HCEC 1CT (cell line): Measurements from ENCODE around the gene MAST4.
A peak's percentile ranks its signal among the peaks of the same experiment; 100 is the strongest.

Source experiments
- DNase-seq: peaks from one replicate; pipeline ENCODE4 v3.0.0-alpha.2; 2017

MAST4 gene

GRCh38 chr5:67027171-67027570 lies 431.0 kb downstream of the MAST4 start:
- no peak for DNase-seq

DNA sequence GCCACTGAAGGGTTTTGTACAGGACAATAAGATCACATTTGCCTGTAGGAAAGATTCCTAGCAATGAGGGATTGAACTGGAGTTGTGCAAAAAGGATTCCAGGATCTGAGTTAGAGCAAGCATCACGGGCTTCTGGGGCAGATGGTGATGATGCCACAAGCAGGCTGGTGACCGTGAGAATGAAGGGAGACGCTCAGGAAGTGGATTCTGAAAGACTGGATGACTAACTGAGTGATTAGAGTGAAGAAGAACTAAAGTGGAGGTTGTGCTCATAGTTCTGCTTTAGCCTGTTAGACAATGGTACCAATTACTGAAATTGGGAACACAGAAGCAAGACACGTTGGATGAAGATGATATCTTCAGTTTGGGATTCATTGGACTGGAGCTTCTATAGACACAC lies 432.2 kb downstream of the MAST4 start:
- no peak for DNase-seq

DNA sequence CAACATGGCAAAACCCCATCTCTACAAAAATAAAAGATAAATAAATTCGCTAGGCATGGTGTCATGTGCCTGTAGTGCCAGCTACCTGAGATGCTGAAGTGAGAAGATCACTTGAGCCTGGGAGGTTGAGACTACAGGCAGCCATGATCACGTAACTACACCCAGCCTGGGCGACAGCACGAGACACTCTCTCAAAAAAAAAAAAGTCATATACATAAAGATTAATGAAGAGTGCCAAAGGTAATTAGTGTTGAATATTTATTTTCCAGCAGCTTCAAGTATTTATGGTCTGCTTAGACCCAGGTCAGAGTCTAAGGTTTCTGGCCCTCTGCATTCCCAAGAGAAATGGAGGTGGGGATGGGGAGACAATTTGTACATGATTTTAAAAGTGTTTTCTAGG lies 432.7 kb downstream of the MAST4 start:
- no peak for DNase-seq

- DNase-seq, result no peak
These were observed 433.3 kb downstream of the MAST4 start for GRCh38 chr5:67029481-67029880.

DNA sequence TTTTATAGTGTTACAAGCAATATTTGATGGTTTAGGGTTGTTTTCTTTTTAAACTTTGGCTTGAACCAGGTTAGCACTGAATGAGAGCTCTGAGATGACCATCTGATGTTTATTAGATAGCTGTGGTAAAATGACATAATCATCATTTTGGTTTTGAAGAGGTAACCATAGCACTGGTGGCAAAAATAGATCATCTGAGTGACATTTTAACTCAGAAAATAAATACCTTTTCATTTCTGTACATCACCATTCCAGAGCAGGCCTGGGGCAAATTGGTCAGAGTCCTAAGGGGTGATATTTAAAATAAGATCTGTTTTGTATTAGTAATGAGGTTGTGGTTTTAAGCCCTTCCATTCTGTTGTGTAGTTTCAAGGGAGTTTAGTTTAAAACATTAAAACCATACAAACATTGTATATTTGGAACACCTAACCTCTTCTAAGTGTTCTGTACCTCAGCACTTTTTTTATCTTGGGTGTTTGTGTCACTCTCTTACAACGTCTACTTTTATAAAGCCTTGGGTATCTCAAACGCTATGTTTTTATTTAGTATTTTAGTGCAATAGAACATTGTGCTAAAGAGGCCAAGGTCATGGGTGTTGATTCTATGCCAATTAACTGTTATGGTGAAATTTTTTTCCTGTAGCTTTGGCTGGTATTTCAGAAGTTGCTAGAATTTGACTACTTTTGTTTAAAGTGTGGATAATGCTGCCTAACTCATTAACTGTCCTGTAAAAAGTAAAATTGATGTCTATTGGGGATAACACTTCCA lies 434.3 kb downstream of the MAST4 start:
- DNase-seq, result no peak

- DNase-seq, result no peak
These were observed 434.9 kb downstream of the MAST4 start for GRCh38 chr5:67031057-67031443.

GRCh38 chr5:67031692-67032091 lies 435.5 kb downstream of the MAST4 start:
- no peak for DNase-seq

DNA sequence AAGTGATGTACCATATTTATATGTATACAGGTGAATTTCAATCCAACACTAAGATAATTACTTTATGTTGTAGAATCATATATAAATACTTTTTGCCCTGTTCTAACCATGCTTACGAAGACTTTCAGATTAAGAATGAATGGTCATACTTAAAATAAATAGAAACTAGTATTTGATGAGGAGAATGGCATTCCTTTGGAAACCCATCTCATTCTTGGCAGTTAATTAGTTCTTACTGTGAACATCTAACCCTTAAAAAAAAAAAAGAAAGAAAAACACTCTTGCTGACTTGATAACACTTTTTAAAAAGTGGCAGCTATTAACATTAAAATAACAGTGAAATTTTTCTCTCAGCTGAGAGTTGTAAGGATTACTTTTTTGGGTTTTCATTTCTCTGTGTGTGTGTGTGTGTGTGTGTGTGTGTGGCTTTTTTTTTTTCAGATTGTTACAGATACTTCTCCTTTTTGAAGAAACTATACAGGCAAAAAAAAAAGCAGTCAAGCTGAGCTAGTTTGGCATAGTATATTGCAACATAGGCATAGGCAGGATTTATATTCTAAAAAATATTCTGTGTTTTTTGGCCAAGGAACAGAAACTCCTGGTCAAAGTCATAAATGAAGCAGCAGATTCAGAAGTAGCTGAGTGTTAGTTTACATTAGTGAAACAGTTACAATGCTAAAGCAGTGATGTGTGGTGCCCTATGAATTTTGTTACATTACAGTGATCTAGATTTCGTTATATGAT lies 436.9 kb downstream of the MAST4 start:
- peak; percentile 46 for DNase-seq

DNA sequence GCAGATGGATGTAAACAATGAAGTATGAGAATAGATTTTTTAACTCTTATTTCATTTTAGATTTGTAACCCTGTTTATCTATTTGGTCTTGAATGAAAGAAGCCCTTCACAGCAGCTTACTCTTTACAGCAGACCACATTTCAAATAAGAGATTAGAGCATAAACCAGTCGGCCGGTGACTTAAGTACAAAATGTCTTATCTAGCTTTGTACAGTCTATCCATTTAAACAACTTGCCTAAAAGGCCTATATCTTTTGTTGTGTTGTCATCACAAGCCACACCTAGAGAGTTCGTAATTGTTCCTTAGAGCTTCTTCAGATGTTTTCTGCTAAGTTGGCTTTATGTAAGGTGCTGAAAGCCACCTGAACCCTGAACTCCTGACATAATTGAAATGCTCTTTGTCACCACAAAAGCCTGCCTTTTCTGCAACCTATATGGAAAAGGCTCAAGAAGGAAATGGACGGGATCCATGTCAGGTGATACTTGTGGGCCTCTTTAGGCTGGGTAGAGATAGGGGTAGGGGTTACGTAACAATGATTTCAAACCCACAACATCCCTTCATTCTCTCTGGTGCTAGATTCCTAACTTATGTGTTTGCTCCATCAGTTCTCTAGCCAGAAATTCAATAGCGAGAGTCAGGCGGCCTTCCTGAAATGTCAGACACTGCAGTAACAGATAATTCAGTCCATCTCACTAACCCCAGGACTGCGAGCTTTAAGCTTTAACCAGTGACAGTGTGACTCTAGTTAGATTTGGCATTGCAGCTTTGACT lies 437.9 kb downstream of the MAST4 start:
- DNase-seq, result no peak

GRCh38 chr5:67035098-67035740 lies 439.0 kb downstream of the MAST4 start:
- no peak for DNase-seq

GRCh38 chr5:67037171-67037570 lies 441.0 kb downstream of the MAST4 start:
- DNase-seq, result no peak

- peak; percentile 86 for DNase-seq
These were observed 442.8 kb downstream of the MAST4 start for GRCh38 chr5:67038817-67039603.

DNA sequence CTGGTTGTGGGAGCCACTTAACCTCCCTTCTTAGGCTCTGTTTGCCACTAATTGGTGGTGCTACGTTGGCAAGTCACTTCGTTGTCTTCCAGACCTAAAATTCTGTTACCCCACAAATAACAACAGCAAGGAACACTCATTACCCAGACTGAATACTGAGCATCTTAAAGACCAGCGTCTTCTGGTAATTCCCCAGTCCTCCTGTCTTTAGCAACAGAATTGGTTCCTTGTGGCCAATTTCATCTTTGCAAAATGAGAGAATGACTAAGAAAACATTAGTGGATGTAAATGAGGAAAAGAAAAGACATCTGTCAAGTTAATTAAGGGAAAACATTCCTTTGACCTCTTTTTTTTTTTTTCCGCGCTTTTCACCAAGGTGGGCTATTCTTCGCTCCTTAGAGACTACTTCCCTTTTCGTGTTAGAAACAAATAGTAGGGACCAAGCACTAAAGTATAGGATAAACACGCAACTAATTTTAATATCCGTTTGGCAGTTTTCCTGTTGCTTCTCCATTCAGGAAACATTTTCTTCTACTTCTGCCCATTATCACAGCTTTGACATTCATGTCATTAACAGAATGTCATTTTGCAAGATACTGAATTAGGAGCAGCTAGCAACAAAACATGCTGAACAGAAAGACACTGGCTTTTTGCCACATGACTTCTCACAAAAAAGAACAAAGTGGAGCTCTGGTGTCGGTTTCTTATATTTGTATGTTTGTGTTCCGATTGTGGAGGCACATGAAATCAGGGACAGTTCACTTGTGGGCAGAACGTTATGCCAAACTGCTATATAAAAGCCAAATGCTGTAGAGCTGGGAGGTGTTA lies 446.2 kb downstream of the MAST4 start:
- DNase-seq, result no peak

DNA sequence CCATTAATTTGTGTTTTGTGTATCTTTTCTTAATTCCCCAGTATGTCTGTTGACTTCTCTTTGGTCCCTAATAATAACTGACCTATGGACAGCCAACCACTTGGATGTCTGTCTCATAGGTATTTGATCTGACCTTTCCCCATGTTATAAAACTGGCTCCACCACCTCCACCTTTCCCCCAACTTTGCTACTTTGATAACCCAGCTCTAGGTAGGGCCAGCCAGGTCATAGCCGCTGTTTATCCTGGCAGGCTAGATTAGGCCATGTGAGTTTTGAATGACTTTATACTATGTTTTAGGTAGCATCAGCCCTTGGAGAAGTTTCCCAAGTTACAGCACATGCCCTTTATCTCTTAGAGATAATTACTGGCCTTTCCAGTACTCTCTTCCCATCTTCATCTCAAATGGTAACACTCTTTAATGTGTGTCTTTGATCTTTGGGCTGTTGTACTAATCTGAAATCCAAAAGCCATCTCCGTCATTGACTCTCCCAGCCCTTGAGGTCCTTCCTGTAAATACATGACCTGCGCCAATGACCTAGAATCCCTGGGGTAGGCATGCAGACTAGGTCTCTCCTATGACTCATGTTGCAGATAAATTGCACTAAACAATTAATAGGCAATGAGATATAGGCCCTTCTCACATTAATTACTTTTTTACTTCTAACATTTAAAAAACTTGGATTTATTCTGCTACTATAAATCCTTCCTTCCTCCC lies 447.8 kb downstream of the MAST4 start:
- no peak for DNase-seq

DNA sequence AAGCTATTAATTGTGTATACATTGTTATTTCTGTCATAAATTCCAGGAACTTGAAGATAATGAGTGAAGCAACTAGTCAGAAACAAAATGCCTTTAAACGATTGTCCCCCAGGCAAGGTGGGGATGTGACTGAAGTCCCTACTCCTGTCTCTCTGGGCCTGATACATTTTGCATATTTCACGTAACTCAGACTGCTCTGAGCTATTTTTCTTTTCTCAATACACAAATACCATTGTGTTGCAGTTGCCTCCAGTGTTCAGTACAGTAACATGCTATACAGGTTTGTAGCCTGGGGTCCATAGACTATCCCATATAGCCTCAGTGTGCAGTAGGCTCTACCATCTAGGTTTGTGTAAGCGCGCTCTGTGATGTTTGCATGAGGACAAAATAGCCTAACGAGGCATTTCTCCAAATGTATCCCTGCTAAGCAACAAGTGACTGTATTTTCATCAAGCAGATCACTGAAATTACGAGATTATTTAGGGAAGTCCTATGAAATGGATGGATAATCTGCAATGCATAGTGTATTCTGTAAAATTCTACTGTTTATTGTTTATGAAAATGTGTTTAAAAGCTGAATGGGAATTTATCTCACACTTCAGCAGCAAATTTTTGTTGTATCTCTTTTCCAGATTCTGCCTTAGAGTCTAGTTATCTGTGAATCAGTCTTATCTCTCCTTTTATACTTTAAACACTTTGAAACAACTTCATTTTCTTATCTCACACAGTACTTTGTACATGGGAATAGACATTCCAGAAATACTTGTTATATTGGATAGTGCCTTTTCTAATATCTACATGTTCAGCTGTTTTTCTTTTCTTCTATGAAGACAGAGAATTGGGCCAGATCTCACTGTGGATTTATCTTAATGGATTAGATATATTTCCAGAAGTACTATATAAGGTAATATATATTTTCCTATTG lies 449.9 kb downstream of the MAST4 start:
- DNase-seq, result no peak

GRCh38 chr5:67047160-67047559 lies 451.0 kb downstream of the MAST4 start:
- DNase-seq, result no peak

GRCh38 chr5:67047616-67048015 lies 451.4 kb downstream of the MAST4 start:
- no peak for DNase-seq

DNA sequence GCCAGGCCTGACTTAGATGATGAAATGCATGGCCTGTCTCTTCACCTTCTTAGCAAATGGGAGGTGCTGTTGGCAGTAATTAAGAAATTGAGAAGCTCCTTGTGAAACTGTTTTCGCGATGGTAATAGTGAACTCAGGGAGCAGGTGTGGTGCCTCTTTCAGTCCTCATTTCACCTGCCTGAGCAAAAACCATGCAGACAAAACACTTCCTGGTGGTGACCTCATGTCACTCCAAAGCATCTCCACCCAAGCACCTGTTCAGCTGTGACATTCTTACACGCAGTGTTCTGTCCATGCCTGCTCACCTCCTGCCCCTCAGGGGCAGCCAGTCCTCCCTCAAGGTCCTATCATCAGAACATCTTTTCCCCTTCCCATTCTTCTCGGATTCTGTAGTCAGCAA lies 453.9 kb downstream of the MAST4 start:
- no peak for DNase-seq

GRCh38 chr5:67050635-67051034 lies 454.4 kb downstream of the MAST4 start:
- no peak for DNase-seq

- DNase-seq, result no peak
These were observed 455.0 kb downstream of the MAST4 start for GRCh38 chr5:67051164-67051563.
